HCT116 (cell line): ENCODE results near the gene CSN3. TPM values are rescaled to one million over a fixed set of nuclear protein-coding genes. Genes with fewer than 3 reads are reported as not detected.
"Not testable (repeated sequence)": the region's sequence is repeated elsewhere in the genome, so short reads cannot be mapped to it uniquely, and the experiment has no call there.

ENCODE experiments used
- ATAC-seq: fragments of 200-7000 bp; cut with Tn5 transposase; 2 replicates; pipeline ENCODE4 v1.9.1; 2020; ENCODE audit warnings: mild to moderate bottlenecking, moderate library complexity
- BruUV-seq: library from RNA; stranded (reverse); fragments of 400-500 nt; replicated peaks from 2 replicates; lab custom pipeline; 2021; lab: Mats Ljungman, UMichigan
- CTCF ChIA-PET: fragments of 300-600 bp; sonication (Branson Sonifier 250); formaldehyde crosslinking; loops from one replicate; lab custom pipeline; 2021; ENCODE audit warnings: antibody characterized with exemption; lab: Charles Lee
- POLR2A ChIA-PET: fragments of 300-600, 350-600 bp; sonication (Branson Sonifier 250); formaldehyde crosslinking; loops from one replicate; lab custom pipeline; 2021; ENCODE audit warnings: antibody characterized with exemption; lab: Charles Lee
- RAD21 ChIA-PET, 2 experiments: fragments of 300-600 bp; sonication (Branson Sonifier 250); formaldehyde crosslinking; loops; one replicate each; lab custom pipeline; 2023; ENCODE audit warnings: low total read pairs in 2 of 2; ENCODE audit not compliant: uncharacterized antibody in 2 of 2, unreplicated experiment in 2 of 2, low non-redundant PET in 1 of 2; lab: Charles Lee
- DNase-seq: peaks from one replicate; pipeline ENCODE4 v3.0.0-alpha.2; 2010; ENCODE audit warnings: low read depth, low spot score
- H2AFZ ChIP-seq: fragments of 200-600 bp; shearing (Covaris generic), sonication (generic); 2 replicates; pipeline ENCODE4 v1.6.1; 2017; ENCODE audit warnings: low read depth, mixed run types, mixed read lengths, antibody characterized with exemption, low read length; ENCODE audit not compliant: poor library complexity, severe bottlenecking
- H3K27ac ChIP-seq: 2 replicates; pipeline ENCODE4 v1.5.1; 2012; ENCODE audit warnings: low read depth, low read length
- H3K27me3 ChIP-seq: fragments of 200-600 bp; sonication (generic); 2 replicates; pipeline ENCODE4 v1.6.1; 2016; ENCODE audit warnings: mixed run types, low read length, mixed read lengths; ENCODE audit not compliant: insufficient read depth
- H3K36me3 ChIP-seq, 2 experiments: fragments of 200-500 bp in 1 of 2; fragments of 200-600 bp in 1 of 2; sonication (Bioruptor generic) in 1 of 2; sonication (generic) in 1 of 2; 2 replicates each; pipeline versions ENCODE4 v1.5.1 to v1.6.1; 2014 to 2016; ENCODE audit warnings: low read length in 2 of 2, inconsistent platforms in 1 of 2, mixed read lengths in 1 of 2, mixed run types in 1 of 2; ENCODE audit not compliant: insufficient read depth in 2 of 2, control insufficient read depth in 1 of 2
- H3K4me1 ChIP-seq, 2 experiments: fragments of 200-600 bp in 1 of 2; sonication (generic) in 1 of 2; 2 replicates each; pipeline versions ENCODE4 v1.5.1 to v1.6.1; 2012 to 2017; ENCODE audit warnings: low read length in 2 of 2, inconsistent platforms in 1 of 2, mild to moderate bottlenecking in 1 of 2, mixed read lengths in 1 of 2, mixed run types in 1 of 2, moderate library complexity in 1 of 2; ENCODE audit not compliant: insufficient read depth in 2 of 2, control insufficient read depth in 1 of 2
- H3K4me2 ChIP-seq: fragments of 200-600 bp; sonication (generic); 2 replicates; pipeline ENCODE4 v1.6.1; 2017; ENCODE audit warnings: mixed run types, low read length, mixed read lengths
- H3K4me3 ChIP-seq, 2 experiments: fragments of 200-600 bp in 1 of 2; sonication (generic) in 1 of 2; replicated peaks in 1 of 2; 2 replicates each; pipeline ENCODE4 v1.5.1; 2011 to 2016; ENCODE audit warnings: low read length in 2 of 2, control low read depth in 1 of 2, low read depth in 1 of 2, mild to moderate bottlenecking in 1 of 2, mixed read lengths in 1 of 2, mixed run types in 1 of 2
- H3K79me2 ChIP-seq: fragments of 200-600 bp; sonication (generic); 2 replicates; pipeline ENCODE4 v1.6.1; 2017; ENCODE audit warnings: mild to moderate bottlenecking, mixed run types, low read length, moderate library complexity, mixed read lengths; ENCODE audit not compliant: insufficient read depth
- H3K9ac ChIP-seq: fragments of 200-600 bp; sonication (generic); 2 replicates; pipeline ENCODE4 v1.6.1; 2016; ENCODE audit warnings: low read length, mixed read lengths
- H3K9me2 ChIP-seq: fragments of 200-600 bp; sonication (generic), shearing (Covaris generic); 2 replicates; pipeline ENCODE4 v1.6.1; 2017; ENCODE audit warnings: mixed run types, mild to moderate bottlenecking, moderate library complexity; ENCODE audit not compliant: insufficient read depth
- H3K9me3 ChIP-seq, 2 experiments: fragments of 200-500 bp in 1 of 2; fragments of 200-600 bp in 1 of 2; sonication (Bioruptor generic) in 1 of 2; sonication (generic) in 1 of 2; 2 replicates each; pipeline ENCODE4 v1.6.1; 2014 to 2017; ENCODE audit warnings: low read length in 2 of 2, mixed read lengths in 2 of 2, inconsistent platforms in 1 of 2, low read depth in 1 of 2, mild to moderate bottlenecking in 1 of 2, mixed run types in 1 of 2, moderate library complexity in 1 of 2; ENCODE audit not compliant: control insufficient read depth in 1 of 2, insufficient read depth in 1 of 2
- H4K20me1 ChIP-seq: fragments of 200-600 bp; sonication (generic), shearing (Covaris generic); 2 replicates; pipeline ENCODE4 v1.6.1; 2017; ENCODE audit warnings: mixed run types, mild to moderate bottlenecking, moderate library complexity; ENCODE audit not compliant: insufficient read depth
- EZH2 ChIP-seq: fragments of 200-600 bp; sonication (generic); IDR thresholded peaks from 2 replicates; pipeline ENCODE4 v1.6.1; 2017; ENCODE audit warnings: antibody characterized with exemption, mixed run types
- EZH2phosphoT487 ChIP-seq: fragments of 200-600 bp; IDR thresholded peaks from 2 replicates; pipeline ENCODE4 v1.6.1; 2018; ENCODE audit warnings: antibody characterized with exemption, borderline replicate concordance
- FOSL1 ChIP-seq: IDR thresholded peaks from 2 replicates; pipeline ENCODE4 v1.6.1; 2012; ENCODE audit warnings: low read depth
- JUND ChIP-seq: IDR thresholded peaks from 2 replicates; pipeline ENCODE4 v1.6.1; 2012
- POLR2A ChIP-seq: IDR thresholded peaks from 2 replicates; pipeline ENCODE4 v1.7.0; 2011; ENCODE audit warnings: borderline replicate concordance; ENCODE audit not compliant: insufficient read depth, insufficient read length; ENCODE audit errors: extremely low read depth
- POLR2AphosphoS5 ChIP-seq: IDR thresholded peaks from 2 replicates; pipeline ENCODE4 v1.6.1; 2011; ENCODE audit warnings: mild to moderate bottlenecking, low read depth, low read length, moderate library complexity
- SIN3A ChIP-seq: IDR thresholded peaks from 2 replicates; pipeline ENCODE4 v1.6.1; 2012; ENCODE audit warnings: low read depth
- SP1 ChIP-seq: IDR thresholded peaks from 2 replicates; pipeline ENCODE4 v1.6.1; 2012; ENCODE audit warnings: low read depth
- ZFX ChIP-seq: fragments of 450-650 bp; IDR thresholded peaks from 2 replicates; pipeline ENCODE4 v1.6.1; 2017
- ZNF274 ChIP-seq: fragments of 200-500 bp; sonication (Bioruptor generic); IDR thresholded peaks from 2 replicates; pipeline ENCODE4 v1.6.1; 2014; ENCODE audit warnings: mild to moderate bottlenecking, low read depth, low read length, inconsistent platforms
- intact Hi-C: fragments of 100-400 bp; cut with micrococcal nuclease; formaldehyde crosslinking; loops from 2 replicates; pipeline ENCODE4 v1.10.0; 2022
- total RNA-seq: library from RNA; stranded (reverse); gene quantifications from one replicate; pipeline ENCODE4 v1.2.1, GENCODE V29; 2021; ENCODE audit not compliant: unreplicated experiment

CSN3 gene
- total RNA-seq, 1 experiment from 2014 or later = not detected

DNA sequence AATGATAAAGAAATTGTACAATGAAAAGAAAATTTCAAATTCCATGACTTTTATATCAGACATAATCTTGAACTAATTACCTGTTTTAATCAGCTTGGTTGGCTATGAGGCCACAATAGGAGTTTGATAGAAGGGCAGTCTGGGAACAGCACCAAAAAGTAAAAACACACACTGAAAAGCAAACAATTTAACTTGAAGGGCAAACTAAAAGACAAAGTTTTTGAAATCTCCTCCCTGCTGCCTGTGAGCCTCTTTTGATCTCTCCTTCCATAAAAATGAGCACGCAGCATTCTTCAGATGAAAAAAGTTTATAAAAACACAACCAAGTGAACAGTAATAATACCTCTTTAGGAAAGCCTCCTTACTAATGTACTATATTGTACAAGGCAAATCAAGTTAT lies 38.8 kb upstream of the CSN3 start (continued):
- TF ChIP-seq ZNF274 (no peak), SP1 (no peak), POLR2A (no peak), ZFX (no peak), FOSL1 (no peak), SIN3A (no peak), POLR2AphosphoS5 (no peak), EZH2phosphoT487 (no peak), EZH2 (no peak), JUND (no peak)

DNA sequence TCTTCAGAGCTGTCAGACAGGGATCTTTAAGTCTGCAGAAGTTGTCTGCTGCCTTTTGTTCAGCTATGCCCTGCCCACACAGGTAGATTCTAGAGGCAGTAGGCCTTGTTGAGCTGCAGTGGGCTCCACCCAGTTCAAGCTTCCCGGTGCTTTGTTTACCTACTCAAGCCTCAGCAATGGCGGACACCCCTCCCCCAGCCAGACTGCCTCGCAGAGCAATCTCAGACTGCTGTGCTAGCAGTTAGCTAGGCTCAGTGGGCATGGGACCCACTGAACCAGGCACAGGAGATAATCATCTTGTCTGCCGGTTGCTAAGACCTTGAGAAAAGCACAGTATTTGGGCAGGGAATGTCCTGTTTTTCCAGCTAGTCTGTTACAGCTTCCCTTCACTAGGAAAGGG lies 29.6 kb upstream of the CSN3 start:
- intact Hi-C loops, H3K4me1 ChIP-seq, H3K27me3 ChIP-seq, H3K36me3 ChIP-seq, CTCF ChIA-PET, H3K79me2 ChIP-seq, ATAC-seq, POLR2A ChIA-PET, H3K4me3 ChIP-seq, H2AFZ ChIP-seq, H4K20me1 ChIP-seq, H3K9ac ChIP-seq, H3K9me2 ChIP-seq, RAD21 ChIA-PET, H3K9me3 ChIP-seq, DNase-seq, BruUV-seq, H3K27ac ChIP-seq, H3K4me2 ChIP-seq: not testable (repeated sequence)

DNA sequence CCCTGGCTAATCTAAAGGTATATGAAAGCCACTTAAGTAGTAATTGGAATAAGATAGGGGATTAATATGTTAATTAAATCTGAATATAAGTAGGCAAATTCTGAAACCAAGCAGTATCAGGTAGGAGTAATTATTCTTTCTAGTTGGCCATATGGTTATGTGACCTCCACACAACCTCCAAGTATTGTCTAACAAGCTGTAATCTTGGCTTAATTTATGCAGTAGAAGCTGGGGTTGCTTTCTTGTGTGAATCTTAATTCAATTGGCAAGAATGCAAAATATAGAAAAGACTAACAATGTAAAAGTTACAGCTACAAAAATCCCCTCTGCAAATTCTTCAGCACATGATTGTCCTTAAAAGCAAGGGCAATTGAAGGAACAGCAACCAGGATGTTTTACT lies 26.3 kb upstream of the CSN3 start:
- intact Hi-C loops, H3K9me3 ChIP-seq, H2AFZ ChIP-seq, H3K9me2 ChIP-seq, DNase-seq, RAD21 ChIA-PET, H3K27ac ChIP-seq, BruUV-seq, H3K79me2 ChIP-seq, H4K20me1 ChIP-seq, H3K27me3 ChIP-seq, ATAC-seq, H3K36me3 ChIP-seq, POLR2A ChIA-PET, H3K4me2 ChIP-seq, H3K9ac ChIP-seq, H3K4me1 ChIP-seq, H3K4me3 ChIP-seq, CTCF ChIA-PET: not testable (repeated sequence)

DNA sequence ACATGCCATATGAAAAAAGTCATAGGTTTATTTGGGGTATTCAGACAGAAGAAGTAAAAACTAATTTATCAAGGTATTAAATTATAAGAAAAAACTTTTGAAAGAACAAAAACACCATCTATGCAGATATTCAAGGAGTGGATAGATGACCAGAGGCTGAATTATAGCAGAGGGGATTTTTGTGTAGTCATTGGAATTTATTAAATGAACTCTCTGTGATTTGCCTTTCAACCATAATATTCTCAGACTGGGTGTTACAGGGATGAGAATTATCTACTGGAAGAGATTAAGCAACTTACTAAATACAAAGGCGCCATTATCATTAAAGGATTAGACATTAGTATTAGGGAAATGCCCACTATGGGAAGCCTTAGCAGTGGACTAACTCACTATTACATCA lies 25.8 kb upstream of the CSN3 start:
- RAD21 ChIA-PET, ATAC-seq, BruUV-seq, H3K79me2 ChIP-seq, H3K4me2 ChIP-seq, intact Hi-C loops, H4K20me1 ChIP-seq, H3K27me3 ChIP-seq, H3K9me2 ChIP-seq, H3K27ac ChIP-seq, H3K36me3 ChIP-seq, H3K4me3 ChIP-seq, H3K9ac ChIP-seq, H3K9me3 ChIP-seq, H3K4me1 ChIP-seq, CTCF ChIA-PET, POLR2A ChIA-PET, H2AFZ ChIP-seq, DNase-seq: not testable (repeated sequence)
